HEK293T (cell line): ENCODE data around the gene INHBE.

ENCODE experiments used
- SP1 ChIP-seq: fragments of 450-650 bp; IDR thresholded peaks from 2 replicates; pipeline ENCODE4 v1.6.1; 2017
- TARDBP ChIP-seq: fragments of 450-650 bp; IDR thresholded peaks from 2 replicates; pipeline ENCODE4 v1.6.1; 2016

GRCh38 chr12:57467915-57468314, 12.8 kb downstream of the INHBE start:
- TF ChIP-seq TARDBP (no peak), SP1 (no peak)
